ENCODE results near the gene EYS.

DNA sequence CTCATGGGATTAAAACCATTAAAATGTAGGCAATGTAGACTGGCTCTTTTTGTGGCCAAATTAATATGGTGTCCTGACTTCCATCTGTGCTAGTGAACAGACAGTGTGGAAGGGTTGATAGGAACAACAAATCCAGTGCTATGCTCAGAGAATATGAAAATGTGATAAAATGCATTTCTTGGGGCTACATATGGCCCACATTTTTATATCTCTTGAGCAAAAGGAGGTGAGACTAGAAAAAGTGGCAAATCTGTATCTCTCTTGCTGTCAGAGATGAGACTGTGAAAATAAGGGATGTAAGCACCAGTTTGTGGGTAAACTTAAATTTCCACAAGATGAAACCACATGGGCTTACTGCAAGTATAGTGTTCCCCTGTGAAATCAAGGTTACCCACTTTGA lies 1909.3 kb downstream of the EYS start:
- TF ChIP-seq, protein P1, sequence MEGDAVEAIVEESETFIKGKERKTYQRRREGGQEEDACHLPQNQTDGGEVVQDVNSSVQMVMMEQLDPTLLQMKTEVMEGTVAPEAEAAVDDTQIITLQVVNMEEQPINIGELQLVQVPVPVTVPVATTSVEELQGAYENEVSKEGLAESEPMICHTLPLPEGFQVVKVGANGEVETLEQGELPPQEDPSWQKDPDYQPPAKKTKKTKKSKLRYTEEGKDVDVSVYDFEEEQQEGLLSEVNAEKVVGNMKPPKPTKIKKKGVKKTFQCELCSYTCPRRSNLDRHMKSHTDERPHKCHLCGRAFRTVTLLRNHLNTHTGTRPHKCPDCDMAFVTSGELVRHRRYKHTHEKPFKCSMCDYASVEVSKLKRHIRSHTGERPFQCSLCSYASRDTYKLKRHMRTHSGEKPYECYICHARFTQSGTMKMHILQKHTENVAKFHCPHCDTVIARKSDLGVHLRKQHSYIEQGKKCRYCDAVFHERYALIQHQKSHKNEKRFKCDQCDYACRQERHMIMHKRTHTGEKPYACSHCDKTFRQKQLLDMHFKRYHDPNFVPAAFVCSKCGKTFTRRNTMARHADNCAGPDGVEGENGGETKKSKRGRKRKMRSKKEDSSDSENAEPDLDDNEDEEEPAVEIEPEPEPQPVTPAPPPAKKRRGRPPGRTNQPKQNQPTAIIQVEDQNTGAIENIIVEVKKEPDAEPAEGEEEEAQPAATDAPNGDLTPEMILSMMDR (IDR thresholded peaks at IDR 0.05) = no peak
- no peak for TF ChIP-seq POLR2A (IDR thresholded peaks at IDR 0.05)
